ENCODE measurements around the gene KMT2D.
"Not testable (repeated sequence)": the region's sequence is repeated elsewhere in the genome, so short reads cannot be mapped to it uniquely, and the experiment has no call there.

GRCh38 chr12:49061916-49062315, 1.3 kb upstream of the KMT2D start:
- not testable (repeated sequence) for TF ChIP-seq CTCF (IDR thresholded peaks at IDR 0.05; ENCODE audit: borderline replicate concordance, extremely low read depth, low read length, poor library complexity, severe bottlenecking); EZH2 (IDR thresholded peaks at IDR 0.05; ENCODE audit: borderline replicate concordance, low read depth, low read length, severe bottlenecking)

Measured in DND-41 (cell line).